ENCODE results near the gene DAPK3.

- TF ChIP-seq CTCF (IDR thresholded peaks at IDR 0.05; ENCODE audit: low read depth, low read length, poor library complexity, severe bottlenecking) (no peak), EZH2phosphoT487 (IDR thresholded peaks at IDR 0.05; ENCODE audit: borderline replicate concordance, low read length) (no peak)
Observed at GRCh38 chr19:3955688-3956087, 15.2 kb downstream of the DAPK3 start.

All from DOHH2 (cell line).